SK-N-SH treated with all-trans-retinoic acid at 6 μM for 48 hours (cell line): ENCODE measurements around the gene GABRG1.

ENCODE experiments used
- ATAC-seq: fragments of 200-7000 bp; cut with Tn5 transposase; 3 replicates; pipeline ENCODE4 v1.9.1; 2020; ENCODE audit warnings: mild to moderate bottlenecking, moderate library complexity
- BACH2 ChIP-seq: fragments of 250-450 bp; sonication (Bioruptor Pico); IDR thresholded peaks from 2 replicates; pipeline ENCODE4 v1.9.0; 2021; ENCODE audit warnings: mild to moderate bottlenecking, borderline replicate concordance
- CSDC2 ChIP-seq: fragments of 250-450 bp; sonication (Bioruptor Pico); IDR thresholded peaks from 2 replicates; pipeline ENCODE4 v1.5.0; 2020; ENCODE audit warnings: mild to moderate bottlenecking, moderate library complexity
- TOX ChIP-seq: fragments of 250-450 bp; sonication (Bioruptor Pico); IDR thresholded peaks from 2 replicates; pipeline ENCODE4 v1.8.0; 2021; ENCODE audit warnings: mild to moderate bottlenecking, moderate library complexity, borderline replicate concordance
- ZC3H10 ChIP-seq: fragments of 250-450 bp; sonication (Bioruptor Pico); IDR thresholded peaks from 2 replicates; pipeline ENCODE4 v1.5.1; 2021; ENCODE audit warnings: mild to moderate bottlenecking, moderate library complexity
- ZFP30 ChIP-seq: fragments of 450-650 bp; formaldehyde crosslinking; IDR thresholded peaks from 2 replicates; pipeline ENCODE4 v1.5.0; 2022; ENCODE audit warnings: mild to moderate bottlenecking, moderate library complexity
- ZNF565 ChIP-seq: fragments of 450-650 bp; formaldehyde crosslinking; conservative IDR thresholded peaks from 2 replicates; pipeline ENCODE4 v1.5.0; 2020; ENCODE audit warnings: low read depth, mild to moderate bottlenecking, moderate library complexity

The GABRG1 gene

GRCh38 chr4:45989775-45990174 is 134.1 kb downstream of the GABRG1 start (continued):
- TF ChIP-seq BACH2 (CRISPR knock-in tag) (no peak), ZNF565 (CRISPR knock-in tag) (no peak)

DNA sequence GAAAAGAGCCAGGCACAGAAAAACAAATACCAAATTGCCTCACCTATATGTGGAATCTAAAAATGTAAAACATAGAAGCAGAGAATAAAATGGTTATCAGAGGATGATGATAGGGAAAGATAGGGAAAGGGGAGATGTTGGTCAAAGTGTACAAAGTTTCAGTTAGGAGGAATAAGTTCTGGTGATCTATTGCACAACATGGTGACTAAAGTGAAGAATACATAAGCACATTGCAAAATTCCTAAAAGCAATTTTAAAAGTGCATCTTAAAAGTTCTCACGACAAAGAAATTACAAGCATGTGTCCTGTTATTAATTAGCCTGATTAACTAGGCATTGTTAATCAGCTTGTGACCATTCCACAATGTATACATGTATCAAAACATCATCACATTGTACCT is 136.0 kb downstream of the GABRG1 start:
- ATAC-seq, result no peak
- TF ChIP-seq TOX (CRISPR knock-in tag) (no peak), CSDC2 (no peak), ZFP30 (CRISPR knock-in tag) (no peak), BACH2 (CRISPR knock-in tag) (no peak), ZC3H10 (CRISPR knock-in tag) (no peak)
